ENCODE measurements around the gene FKBP1C. TPM values are rescaled to one million over a fixed set of nuclear protein-coding genes. Genes with fewer than 3 reads are reported as not detected.
"Not testable (repeated sequence)": the region's sequence is repeated elsewhere in the genome, so short reads cannot be mapped to it uniquely, and the experiment has no call there.

FKBP1C gene
- total RNA-seq, 3 donors from 2014 or later = 0.32 to 1.1 TPM; not detected in 1

GRCh38 chr6:63188828-63189227, 22.4 kb upstream of the FKBP1C start:
- no peak for TF ChIP-seq CTCF (IDR thresholded peaks at IDR 0.05)
- DNase-seq (no peak), ATAC-seq (no peak)
- Histone ChIP-seq H3K9me3 (no peaks in the 10 kb centered on the region), H3K4me3 (no peak overlapping the region), H3K36me3 (ENCODE audit: low read depth) (no peaks in the 10 kb centered on the region), H3K4me1 (ENCODE audit: low read depth) (no peaks in the 10 kb centered on the region)
- intact Hi-C loops (cut with DNase I, micrococcal nuclease) = no loop called here

GRCh38 chr6:63193324-63193723, 17.9 kb upstream of the FKBP1C start:
- H3K36me3 ChIP-seq (ENCODE audit: low read depth) = no peaks in the 10 kb centered on the region
- DNase-seq = no peak
- intact Hi-C loops (cut with DNase I, micrococcal nuclease) = loop anchor here in 1 of 2 donors (5.0 kb wide), 1 partner anchor 714 kb away; no protein-coding TSS in a partner anchor
- no peak overlapping the region for H3K4me3 ChIP-seq
- no peaks in the 10 kb centered on the region for H3K4me1 ChIP-seq (ENCODE audit: low read depth)
- no peaks in the 10 kb centered on the region for H3K9me3 ChIP-seq
- ATAC-seq = no peak
- TF ChIP-seq CTCF (IDR thresholded peaks at IDR 0.05) = no peak

- no peak for ATAC-seq
- TF ChIP-seq CTCF (IDR thresholded peaks at IDR 0.05) = no peak
- Histone ChIP-seq H3K36me3 (ENCODE audit: low read depth) (no peaks in the 10 kb centered on the region), H3K4me1 (ENCODE audit: low read depth) (no peaks in the 10 kb centered on the region), H3K4me3 (no peak overlapping the region), H3K9me3 (no peaks in the 10 kb centered on the region)
- intact Hi-C loops (cut with DNase I, micrococcal nuclease) = loop anchor here in 1 of 2 donors (5.0 kb wide), 1 partner anchor 605 kb away; no protein-coding TSS in a partner anchor
- DNase-seq = no peak
Measured at GRCh38 chr6:63197741-63198140, 13.5 kb upstream of the FKBP1C start.

- H3K4me3 ChIP-seq = no peak overlapping the region
- no peaks in the 10 kb centered on the region for H3K36me3 ChIP-seq (ENCODE audit: low read depth)
- TF ChIP-seq CTCF (IDR thresholded peaks at IDR 0.05) = no peak
- no peak for DNase-seq
- no peak for ATAC-seq
- peaks cover 15% of the 10 kb centered on the region for H3K9me3 ChIP-seq
- no peaks in the 10 kb centered on the region for H3K4me1 ChIP-seq (ENCODE audit: low read depth)
- intact Hi-C loops (cut with DNase I, micrococcal nuclease) = no loop called here
Measured at GRCh38 chr6:63213325-63213724, 2.1 kb downstream of the FKBP1C start.

GRCh38 chr6:63214816-63215215, 3.5 kb downstream of the FKBP1C start:
- no peak for TF ChIP-seq CTCF (IDR thresholded peaks at IDR 0.05)
- intact Hi-C loops (cut with DNase I, micrococcal nuclease) = no loop called here
- H3K4me3 ChIP-seq = no peak overlapping the region
- DNase-seq (no peak), ATAC-seq (no peak)
- H3K36me3 ChIP-seq (ENCODE audit: low read depth) = no peaks in the 10 kb centered on the region
- peaks cover 15% of the 10 kb centered on the region for H3K9me3 ChIP-seq
- H3K4me1 ChIP-seq (ENCODE audit: low read depth) = no peaks in the 10 kb centered on the region

GRCh38 chr6:63224179-63224578, 12.9 kb downstream of the FKBP1C start:
- peaks cover 3% of the 10 kb centered on the region for H3K4me1 ChIP-seq (ENCODE audit: low read depth)
- intact Hi-C loops (cut with DNase I, micrococcal nuclease) = no loop called here

GRCh38 chr6:63225987-63226386, 14.7 kb downstream of the FKBP1C start:
- intact Hi-C loops (cut with DNase I, micrococcal nuclease); H3K36me3 ChIP-seq (ENCODE audit: low read depth); ATAC-seq: not testable (repeated sequence)

More at GRCh38 chr6:63224179-63224578, 12.9 kb downstream of the FKBP1C start:
- no peak for TF ChIP-seq CTCF (IDR thresholded peaks at IDR 0.05)
- no peak overlapping the region for H3K4me3 ChIP-seq
- ATAC-seq (no peak), DNase-seq (no peak)
- no peaks in the 10 kb centered on the region for H3K36me3 ChIP-seq (ENCODE audit: low read depth)
- H3K9me3 ChIP-seq = peaks cover 5% of the 10 kb centered on the region

GRCh38 chr6:63227928-63228894, 16.9 kb downstream of the FKBP1C start:
- H3K9me3 ChIP-seq; intact Hi-C loops (cut with DNase I, micrococcal nuclease); H3K36me3 ChIP-seq (ENCODE audit: low read depth); DNase-seq; ATAC-seq; H3K4me3 ChIP-seq; H3K4me1 ChIP-seq (ENCODE audit: low read depth): not testable (repeated sequence)

More at GRCh38 chr6:63225987-63226386, 14.7 kb downstream of the FKBP1C start:
- not testable (repeated sequence) for H3K4me1 ChIP-seq (ENCODE audit: low read depth); H3K9me3 ChIP-seq; DNase-seq; H3K4me3 ChIP-seq

All from mucosa of descending colon (tissue), 3 donors.